GM12878 (cell line): ENCODE data around the gene LMO2. TPM values are rescaled to one million over a fixed set of nuclear protein-coding genes. Genes with fewer than 3 reads are reported as not detected.

Experiments
- ATAC-seq: fragments of 200-7000 bp; cut with Tn5 transposase; 3 replicates; pipeline ENCODE4 v1.9.1; 2020; ENCODE audit warnings: mild to moderate bottlenecking, moderate library complexity
- BruUV-seq: library from RNA; stranded (reverse); fragments of 400-500 nt; replicated peaks from 2 replicates; lab custom pipeline; 2021; lab: Mats Ljungman, UMichigan
- CTCF ChIA-PET: fragments of 300-600 bp; sonication (Branson Sonifier 250); formaldehyde crosslinking; extraction: SDS; loops from one replicate; lab custom pipeline; 2021; ENCODE audit warnings: inconsistent platforms; lab: Yijun Ruan, JAX
- POLR2A ChIA-PET: fragments of 350-600 bp; formaldehyde crosslinking; extraction: SDS; loops from one replicate; lab custom pipeline; 2021; ENCODE audit warnings: inconsistent platforms; lab: Charles Lee
- RAD21 ChIA-PET: fragments of 300-600 bp; sonication (Branson Sonifier 250); formaldehyde crosslinking; loops from one replicate; lab custom pipeline; 2023; ENCODE audit warnings: antibody characterized with exemption; ENCODE audit not compliant: unreplicated experiment; lab: Charles Lee
- SMC1A ChIA-PET: fragments of 300-600 bp; sonication (Branson Sonifier 250); formaldehyde crosslinking; loops from one replicate; lab custom pipeline; 2023; ENCODE audit not compliant: unreplicated experiment, uncharacterized antibody; lab: Charles Lee
- DNase-seq: peaks from one replicate; pipeline ENCODE4 v3.0.0-alpha.2; 2011; ENCODE audit warnings: low read depth, low spot score
- FAIRE-seq: peaks from 3 replicates; lab custom pipeline; 2011; peaks lifted over from hg19 to GRCh38; lab: Jason Lieb, UNC
- H2AFZ ChIP-seq: 2 replicates; pipeline ENCODE4 v1.6.0; 2011; ENCODE audit warnings: low read depth, low read length, control low read depth; ENCODE audit not compliant: control insufficient read depth
- H3K27ac ChIP-seq: 2 replicates; pipeline ENCODE4 v1.5.1; 2011; ENCODE audit warnings: control low read depth; ENCODE audit not compliant: control insufficient read depth, insufficient read depth
- H3K27me3 ChIP-seq, 2 experiments: replicated peaks in 1 of 2; 2 replicates each; pipeline versions ENCODE4 v1.6.0 to v1.6.1; 2011; ENCODE audit warnings: low read length in 1 of 2; ENCODE audit not compliant: control insufficient read depth in 2 of 2, insufficient read depth in 2 of 2
- H3K36me3 ChIP-seq, 2 experiments: 2 replicates each; pipeline ENCODE4 v1.5.1; 2011; ENCODE audit warnings: low read length in 1 of 2; ENCODE audit not compliant: control insufficient read depth in 2 of 2, insufficient read depth in 2 of 2
- H3K4me1 ChIP-seq: 2 replicates; pipeline ENCODE4 v1.6.1; 2011; ENCODE audit warnings: mild to moderate bottlenecking, low read length, moderate library complexity, mixed read lengths; ENCODE audit not compliant: control insufficient read depth, insufficient read depth
- H3K4me2 ChIP-seq: 2 replicates; pipeline ENCODE4 v1.6.0; 2011; ENCODE audit warnings: control low read depth; ENCODE audit not compliant: control insufficient read depth, insufficient read depth
- H3K4me3 ChIP-seq: fragments of 200-600 bp; sonication (generic); 2 replicates; pipeline ENCODE4 v1.5.1; 2016
- H3K79me2 ChIP-seq: 2 replicates; pipeline ENCODE4 v1.6.0; 2011; ENCODE audit warnings: low read length; ENCODE audit not compliant: control insufficient read depth, insufficient read depth
- H3K9ac ChIP-seq: 2 replicates; pipeline ENCODE4 v1.8.0; 2011; ENCODE audit warnings: low read length, control low read depth, mixed read lengths; ENCODE audit not compliant: control insufficient read depth, insufficient read depth
- H3K9me3 ChIP-seq: replicated peaks from 3 replicates; pipeline ENCODE4 v1.5.1; 2011; ENCODE audit warnings: mild to moderate bottlenecking, low read length; ENCODE audit not compliant: control insufficient read depth, insufficient read depth
- H4K20me1 ChIP-seq: 2 replicates; pipeline ENCODE4 v1.6.0; 2011; ENCODE audit not compliant: control insufficient read depth, insufficient read depth
- CBX3 ChIP-seq: fragments of 200-600 bp; sonication (generic); IDR thresholded peaks from 2 replicates; pipeline ENCODE4 v1.6.1; 2016; ENCODE audit warnings: low read depth, borderline replicate concordance
- CEBPB ChIP-seq, 2 experiments: fragments of 150-350 bp in 1 of 2; IDR thresholded peaks; 2 replicates each; pipeline ENCODE4 v1.6.1; 2012 to 2014; ENCODE audit warnings: low read depth in 2 of 2, low read length in 2 of 2, borderline replicate concordance in 1 of 2, inconsistent platforms in 1 of 2
- E2F4 ChIP-seq: IDR thresholded peaks from 2 replicates; pipeline ENCODE4 v1.6.1; 2012; ENCODE audit warnings: low read depth, low read length, improper control_type of control experiment
- ESRRA ChIP-seq: IDR thresholded peaks from 2 replicates; pipeline ENCODE4 v1.6.1; 2012; ENCODE audit warnings: mild to moderate bottlenecking, low read length, improper control_type of control experiment
- GATAD2B ChIP-seq: fragments of 450-650 bp; conservative IDR thresholded peaks from 2 replicates; pipeline ENCODE4 v1.6.1; 2017; ENCODE audit warnings: low read depth, mild to moderate bottlenecking, moderate library complexity
- HCFC1 ChIP-seq: fragments of 150-350 bp; IDR thresholded peaks from 2 replicates; pipeline ENCODE4 v1.6.1; 2014; ENCODE audit warnings: low read length
- MAX ChIP-seq: IDR thresholded peaks from 2 replicates; pipeline ENCODE4 v1.6.1; 2012; ENCODE audit warnings: low read depth, low read length, improper control_type of control experiment
- MYB ChIP-seq: fragments of 150-350 bp; IDR thresholded peaks from 2 replicates; pipeline ENCODE4 v1.6.1; 2014; ENCODE audit warnings: mild to moderate bottlenecking, low read depth, low read length, borderline replicate concordance
- NFYA ChIP-seq: IDR thresholded peaks from 2 replicates; pipeline ENCODE4 v1.6.1; 2011; ENCODE audit warnings: low read depth, mild to moderate bottlenecking, low read length, improper control_type of control experiment, borderline replicate concordance
- PAX8 ChIP-seq: fragments of 450-650 bp; IDR thresholded peaks from 2 replicates; pipeline ENCODE4 v1.6.1; 2017; ENCODE audit warnings: mild to moderate bottlenecking, moderate library complexity
- RELA ChIP-seq: fragments of 450-650 bp; IDR thresholded peaks from 2 replicates; pipeline ENCODE4 v1.8.0; 2014; ENCODE audit warnings: borderline replicate concordance; ENCODE audit not compliant: partially characterized antibody
- TCF3 ChIP-seq: IDR thresholded peaks from 2 replicates; pipeline ENCODE4 v1.6.1; 2012; ENCODE audit warnings: low read depth, mild to moderate bottlenecking, low read length, borderline replicate concordance; ENCODE audit not compliant: insufficient read depth
- ZBED1 ChIP-seq: IDR thresholded peaks from 2 replicates; pipeline ENCODE4 v1.6.1; 2016; ENCODE audit warnings: borderline replicate concordance
- ZBTB4 ChIP-seq: fragments of 450-650 bp; formaldehyde crosslinking; IDR thresholded peaks from 2 replicates; pipeline ENCODE4 v1.4.0; 2022; ENCODE audit warnings: mild to moderate bottlenecking, moderate library complexity
- ZNF24 ChIP-seq: fragments of 450-650 bp; IDR thresholded peaks from 2 replicates; pipeline ENCODE4 v1.6.1; 2017; ENCODE audit warnings: antibody characterized with exemption, mild to moderate bottlenecking
- WGBS: methylation state at CpG from one replicate; pipeline ENCODE4 v1.1.6; 2016; ENCODE audit warnings: low lambda C conversion rate; ENCODE audit not compliant: insufficient replicate concordance, insufficient coverage; ENCODE audit errors: missing lambda C conversion rate; 5-methylcytosine and 5-hydroxymethylcytosine counted together
- in situ Hi-C: fragments of 300-500 bp; cut with MboI; formaldehyde crosslinking; loops from 9 replicates; pipeline ENCODE4 v1.14.3; 2018; ENCODE audit warnings: mixed read lengths
- intact Hi-C: fragments of 100-400 bp; cut with micrococcal nuclease; formaldehyde crosslinking; loops from one replicate; pipeline ENCODE4 v1.14.2; 2022; ENCODE audit not compliant: unreplicated experiment
- polyA plus RNA-seq, 11 experiments: library from polyadenylated mRNA; depleted of rRNA in 4 of 11; unstranded in 6 of 11; stranded (reverse) in 5 of 11; fragments of >200 nt; fragmentation: Nextera tagmentation in 4 of 11; fragmentation: Illumina TruSeq in 1 of 11; extraction: Ambion mirVana in 4 of 11; extraction: Trizol in 1 of 11; gene quantifications; 1 replicate in 1 of 11; 2 replicates in 10 of 11; pipeline versions ENCODE4 v1.2.1 to v1.2.3, GENCODE V29; 2011 to 2016; ENCODE audit warnings: inconsistent platforms in 2 of 11, missing spikeins in 2 of 11, low read depth in 1 of 11
- total RNA-seq, 4 experiments: library from RNA; depleted of rRNA in 3 of 4; stranded (reverse); fragments of >200 nt in 3 of 4; fragmentation: Illumina TruSeq in 1 of 4; extraction: Trizol in 1 of 4; gene quantifications; 2 replicates each; pipeline versions ENCODE4 v1.2.1 to v1.2.3, GENCODE V29; 2013 to 2021

LMO2 gene
- total and polyA plus RNA-seq, 10 of the 15 experiments (the other 5 are each of a cell fraction or from before 2014, with no cell fraction given): 0.29 to 1.9 (median 1.1) TPM; not detected in 1

- H3K27me3 ChIP-seq: no peaks in the 10 kb centered on the region
- DNase-seq (no peak), FAIRE-seq (no peak), ATAC-seq (no peak)
- ChIA-PET SMC1A (interaction anchor here (0.8 to 1.0 kb wide), 5 partner anchors 9 to 37 kb away, joined by 3 read pairs; no protein-coding TSS in a partner anchor), CTCF (interaction anchor here (0.6 to 1.4 kb wide), 2 partner anchors 56 to 524 kb away, joined by 3 to 4 read pairs; no protein-coding TSS in a partner anchor), RAD21 (no interaction called here), POLR2A (no interaction called here)
- no peak overlapping the region for H3K4me3 ChIP-seq
- H3K9me3 ChIP-seq: peaks cover 4% of the 10 kb centered on the region; the same call in 2 of the 3 replicates
- no peaks in the 10 kb centered on the region for H4K20me1 ChIP-seq
- WGBS: 100% methylated on average over 1 of the region's 1 CpG
- H3K4me1 ChIP-seq: no peaks in the 10 kb centered on the region
- no peak overlapping the region; the same call in 1 of the 2 replicates for H2AFZ ChIP-seq
- no peaks in the 10 kb centered on the region for H3K36me3 ChIP-seq
- H3K27ac ChIP-seq: no peak overlapping the region
- no peaks in the 10 kb centered on the region for H3K79me2 ChIP-seq
- H3K4me2 ChIP-seq: no peak overlapping the region
- BruUV-seq: no TSS peak
- intact Hi-C loops: no loop called here
- in situ Hi-C loops: no loop called here
- H3K9ac ChIP-seq: no peak overlapping the region
- TF ChIP-seq TCF3: no peak
- TF ChIP-seq E2F4: no peak
- TF ChIP-seq RELA: no peak
- no peak for TF ChIP-seq CEBPB (IDR thresholded peaks at IDR 0.05; ENCODE audit: borderline replicate concordance in 1 of 2, low read depth in 2 of 2, low read length in 2 of 2)
- no peak for TF ChIP-seq ZBED1
- no peak for TF ChIP-seq MYB
- TF ChIP-seq HCFC1: no peak
- no peak for TF ChIP-seq ZBTB4
- TF ChIP-seq ZNF24: no peak
- no peak for TF ChIP-seq MAX
- TF ChIP-seq ESRRA: no peak
- no peak for TF ChIP-seq PAX8
- TF ChIP-seq GATAD2B: no peak
- no peak for TF ChIP-seq NFYA
- no peak for TF ChIP-seq CBX3
Measured at GRCh38 chr11:33931067-33931466, 39.2 kb upstream of the LMO2 start.
